LNCAP (cell line): Measurements from ENCODE around the gene GPD1.
A peak's percentile ranks its signal among the peaks of the same experiment; 100 is the strongest.

Source experiments
- TF ChIP-seq, protein P1 (sequence below): fragments of 450-650 bp; IDR thresholded peaks from 2 replicates; pipeline ENCODE4 v1.5.1; 2017; ENCODE audit warnings: mild to moderate bottlenecking

The GPD1 gene

DNA sequence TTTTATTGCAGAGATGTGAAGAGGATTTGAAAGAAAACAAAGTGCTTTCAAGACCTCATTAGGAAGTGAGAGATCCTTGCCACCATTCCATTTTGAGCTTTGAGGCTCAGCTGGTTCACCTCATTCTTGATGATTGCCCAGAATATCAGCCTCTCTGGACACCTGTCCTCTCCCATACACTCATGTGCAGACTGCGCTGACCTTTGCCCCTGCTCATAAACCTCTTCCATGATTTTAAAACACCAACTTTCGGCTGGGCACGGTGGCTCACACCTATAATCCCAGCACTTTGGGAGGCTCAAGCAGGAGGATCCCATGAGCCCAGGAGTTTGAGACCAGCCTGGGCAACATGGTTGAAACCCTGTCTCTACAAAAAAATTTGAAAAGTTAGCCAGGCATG is 17.1 kb downstream of the GPD1 start:
- TF ChIP-seq, protein P1, sequence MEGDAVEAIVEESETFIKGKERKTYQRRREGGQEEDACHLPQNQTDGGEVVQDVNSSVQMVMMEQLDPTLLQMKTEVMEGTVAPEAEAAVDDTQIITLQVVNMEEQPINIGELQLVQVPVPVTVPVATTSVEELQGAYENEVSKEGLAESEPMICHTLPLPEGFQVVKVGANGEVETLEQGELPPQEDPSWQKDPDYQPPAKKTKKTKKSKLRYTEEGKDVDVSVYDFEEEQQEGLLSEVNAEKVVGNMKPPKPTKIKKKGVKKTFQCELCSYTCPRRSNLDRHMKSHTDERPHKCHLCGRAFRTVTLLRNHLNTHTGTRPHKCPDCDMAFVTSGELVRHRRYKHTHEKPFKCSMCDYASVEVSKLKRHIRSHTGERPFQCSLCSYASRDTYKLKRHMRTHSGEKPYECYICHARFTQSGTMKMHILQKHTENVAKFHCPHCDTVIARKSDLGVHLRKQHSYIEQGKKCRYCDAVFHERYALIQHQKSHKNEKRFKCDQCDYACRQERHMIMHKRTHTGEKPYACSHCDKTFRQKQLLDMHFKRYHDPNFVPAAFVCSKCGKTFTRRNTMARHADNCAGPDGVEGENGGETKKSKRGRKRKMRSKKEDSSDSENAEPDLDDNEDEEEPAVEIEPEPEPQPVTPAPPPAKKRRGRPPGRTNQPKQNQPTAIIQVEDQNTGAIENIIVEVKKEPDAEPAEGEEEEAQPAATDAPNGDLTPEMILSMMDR: no peak

DNA sequence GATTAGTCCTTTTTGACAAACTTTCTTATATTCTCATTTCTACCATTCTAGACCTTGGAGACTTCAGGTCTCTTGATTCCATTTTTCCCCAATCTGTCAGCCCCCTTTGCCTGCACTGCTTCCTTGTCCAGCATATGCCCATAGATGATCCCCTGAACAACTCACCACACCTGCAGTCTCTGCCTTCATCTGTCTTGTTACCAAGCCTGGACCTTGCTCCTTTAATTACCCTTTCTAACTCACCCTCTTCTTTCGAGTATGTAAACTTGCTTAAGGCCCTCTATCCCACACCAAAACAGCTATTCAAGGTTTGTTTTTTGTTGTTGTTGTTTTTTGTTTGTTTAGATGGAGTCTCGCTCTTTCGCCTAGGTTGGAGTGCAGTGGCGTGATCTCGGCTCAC is 17.8 kb downstream of the GPD1 start:
- TF ChIP-seq, protein P1: no peak

DNA sequence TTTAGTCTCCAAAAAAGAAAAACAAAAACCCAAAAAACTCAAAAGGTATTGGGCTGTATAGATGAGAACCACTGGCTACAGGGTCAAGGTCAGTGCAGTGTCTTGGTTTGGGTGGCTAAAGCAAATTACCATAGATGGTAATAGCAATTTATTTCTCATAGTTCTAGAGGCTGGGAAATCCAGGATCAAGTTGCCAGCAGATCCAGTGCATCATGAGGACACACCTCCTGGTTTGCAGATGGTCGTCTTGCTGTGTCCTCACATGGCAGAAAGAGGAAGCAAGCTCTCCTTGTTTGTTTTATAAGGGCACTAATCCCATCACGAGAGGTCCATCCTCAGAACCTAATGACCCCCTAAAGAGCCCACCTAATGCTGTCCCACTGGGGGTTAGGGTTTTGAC is 19.4 kb downstream of the GPD1 start:
- TF ChIP-seq, protein P1: no peak

DNA sequence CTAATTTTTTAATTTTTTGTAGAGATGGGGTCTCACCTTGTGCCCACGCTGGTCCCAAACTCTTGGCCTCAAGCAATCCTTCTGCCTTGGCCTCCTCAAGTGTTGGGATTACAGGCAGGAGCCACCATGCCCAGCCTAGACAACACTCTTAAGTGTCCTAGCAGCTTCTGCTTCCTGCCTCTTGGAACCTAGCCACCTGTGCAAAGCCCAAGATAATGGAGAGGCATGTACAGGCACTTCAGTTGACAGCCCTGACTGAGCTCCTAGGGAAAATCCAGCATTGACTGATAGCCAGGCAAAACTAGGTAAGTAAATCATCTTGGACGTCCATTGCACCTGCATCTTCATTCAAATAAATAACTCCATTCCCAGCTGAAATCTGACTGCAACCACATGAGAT is 23.7 kb downstream of the GPD1 start:
- TF ChIP-seq, protein P1: no peak

DNA sequence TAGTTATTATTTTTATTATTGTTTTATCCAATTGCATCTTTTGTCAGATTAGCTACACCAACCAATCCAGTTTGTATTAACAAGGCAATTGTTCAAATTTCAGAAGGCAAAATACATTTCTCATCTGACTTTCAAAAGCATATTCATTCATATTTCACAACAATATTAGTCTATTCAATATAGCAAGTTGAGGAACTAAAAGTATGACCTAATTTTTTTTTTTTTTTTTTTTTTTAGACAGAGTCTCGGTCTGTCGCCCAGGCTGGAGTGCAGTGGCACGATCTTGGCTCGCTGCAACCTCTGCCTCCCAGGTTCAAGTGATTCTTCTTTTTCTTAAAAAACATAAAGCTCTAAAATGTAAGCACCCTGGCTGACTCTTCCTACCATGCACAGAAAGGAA is 25.5 kb downstream of the GPD1 start:
- TF ChIP-seq, protein P1: no peak

DNA sequence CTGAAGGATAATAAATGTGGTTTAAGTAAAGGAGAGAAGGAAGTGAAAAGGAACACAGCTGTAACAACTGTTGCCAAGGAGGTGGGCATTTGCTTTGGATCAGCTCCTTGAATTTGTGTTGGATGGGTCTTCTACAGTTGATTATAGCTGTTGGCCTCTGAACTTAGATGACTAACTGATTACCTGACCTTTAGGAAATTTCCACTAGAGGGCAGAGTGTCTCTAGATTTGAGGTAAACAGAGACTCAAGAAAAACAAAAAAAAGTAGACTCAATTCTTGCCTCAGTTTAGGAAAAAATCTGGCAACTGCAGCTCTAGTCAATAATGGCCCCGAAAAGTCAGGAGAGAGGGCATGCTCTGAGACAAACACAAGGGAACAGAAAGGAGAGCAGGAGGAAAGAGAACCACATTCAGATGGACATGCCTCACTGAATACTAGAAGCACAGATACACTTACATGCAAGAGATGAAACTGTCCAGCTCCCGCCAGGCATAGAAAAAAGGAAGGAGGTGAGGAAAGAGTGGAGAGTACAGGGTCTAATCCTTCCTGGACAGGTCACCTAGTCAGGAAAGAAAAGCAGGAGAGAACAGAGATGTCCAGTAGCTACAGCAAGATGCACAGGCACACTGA is 28.8 kb downstream of the GPD1 start:
- TF ChIP-seq, protein P1: peak; percentile 48; the same call in 1 of the 2 replicates

DNA sequence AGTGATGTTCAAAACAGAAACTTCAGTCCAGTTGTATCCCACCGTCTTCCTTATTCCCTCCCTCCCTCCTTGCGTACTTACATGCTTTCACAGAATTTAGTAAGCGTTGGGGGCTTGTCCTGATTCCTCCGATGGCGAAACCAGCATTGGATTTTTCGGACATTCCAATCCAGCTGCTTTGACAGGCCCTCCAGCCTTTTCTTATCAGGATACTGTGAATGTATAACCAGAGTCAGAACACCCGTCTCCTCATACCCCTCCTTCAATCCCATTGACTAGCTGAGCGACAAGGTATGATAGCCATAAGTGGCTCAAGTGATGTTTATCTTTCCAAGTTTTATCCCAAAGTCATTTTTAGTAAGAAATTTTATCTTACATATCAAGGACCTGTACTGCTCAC is 39.2 kb downstream of the GPD1 start:
- TF ChIP-seq, protein P1: no peak

DNA sequence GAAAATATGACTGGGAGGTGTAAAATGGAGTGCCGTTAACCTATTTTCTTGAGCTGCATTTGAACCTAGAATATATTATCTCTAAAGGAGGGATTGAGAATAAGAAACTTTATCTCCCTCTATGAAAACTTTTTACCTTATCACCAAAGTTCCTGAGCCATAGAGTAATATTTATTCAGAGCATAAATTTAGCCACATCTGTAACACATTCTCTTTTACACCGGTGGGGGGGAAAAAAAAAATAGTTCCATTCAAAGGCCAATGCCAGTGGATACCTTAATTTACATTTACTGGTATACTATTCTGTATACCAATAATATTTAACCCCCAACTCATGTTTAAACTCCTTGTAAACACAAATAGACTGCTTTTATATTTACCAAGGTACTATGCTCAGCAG is 41.6 kb downstream of the GPD1 start:
- TF ChIP-seq, protein P1: no peak
